SK-N-SH (cell line): Measurements from ENCODE around the gene IGSF23. TPM values are rescaled to one million over a fixed set of nuclear protein-coding genes. Genes with fewer than 3 reads are reported as not detected.

ENCODE experiments used
- CTCF ChIA-PET: fragments of 300-600, 350-600 bp; formaldehyde crosslinking; extraction: SDS; loops from one replicate; lab custom pipeline; 2021; lab: Yijun Ruan, JAX
- POLR2A ChIA-PET: fragments of 350-600 bp; sonication (Branson Sonifier 250); formaldehyde crosslinking; extraction: SDS; loops from one replicate; lab custom pipeline; 2020; ENCODE audit warnings: antibody characterized with exemption, inconsistent platforms; lab: Yijun Ruan, JAX
- DNase-seq: peaks from one replicate; pipeline ENCODE4 v3.0.0; 2012
- H2AFZ ChIP-seq: fragments of 200-600 bp; sonication (generic); 2 replicates; pipeline ENCODE4 v1.8.1; 2016; ENCODE audit warnings: antibody characterized with exemption, mild to moderate bottlenecking, low read depth
- H3F3A ChIP-seq: fragments of 200-600 bp; sonication (generic); replicated peaks from 2 replicates; pipeline ENCODE3; 2016; ENCODE audit warnings: antibody characterized with exemption, mild to moderate bottlenecking; ENCODE audit not compliant: insufficient read depth
- H3K27ac ChIP-seq, 2 experiments: fragments of 200-500 bp in 1 of 2; fragments of 200-600 bp in 1 of 2; sonication (Bioruptor generic) in 1 of 2; sonication (generic), shearing (Covaris generic) in 1 of 2; 2 replicates each; pipeline versions ENCODE4 v1.5.1 to v1.6.1; 2014 to 2016; ENCODE audit warnings: low read depth in 2 of 2, inconsistent platforms in 1 of 2, low read length in 1 of 2, mild to moderate bottlenecking in 1 of 2, mixed read lengths in 1 of 2
- H3K27me3 ChIP-seq: fragments of 200-600 bp; sonication (generic), shearing (Covaris generic); 2 replicates; pipeline ENCODE4 v1.6.1; 2016; ENCODE audit warnings: mixed run types; ENCODE audit not compliant: insufficient read depth
- H3K36me3 ChIP-seq, 2 experiments: fragments of 200-500 bp in 1 of 2; fragments of 200-600 bp in 1 of 2; sonication (Bioruptor generic) in 1 of 2; sonication (generic) in 1 of 2; replicated peaks in 1 of 2; 2 replicates each; pipeline versions ENCODE3 to v1.5.1; 2014 to 2016; ENCODE audit warnings: low read length in 1 of 2, mild to moderate bottlenecking in 1 of 2; ENCODE audit not compliant: insufficient read depth in 2 of 2, control insufficient read depth in 1 of 2
- H3K4me1 ChIP-seq, 2 experiments: fragments of 200-500 bp in 1 of 2; fragments of 200-600 bp in 1 of 2; sonication (Bioruptor generic) in 1 of 2; sonication (generic), shearing (Covaris generic) in 1 of 2; 2 replicates each; pipeline versions ENCODE4 v1.5.1 to v1.6.1; 2014 to 2016; ENCODE audit warnings: low read depth in 1 of 2, low read length in 1 of 2, mixed run types in 1 of 2; ENCODE audit not compliant: insufficient read depth in 2 of 2, control insufficient read depth in 1 of 2
- H3K4me2 ChIP-seq: fragments of 200-600 bp; sonication (generic), shearing (Covaris generic); 2 replicates; pipeline ENCODE4 v1.6.1; 2017; ENCODE audit warnings: mixed run types
- H3K4me3 ChIP-seq, 2 experiments: fragments of 200-500 bp in 1 of 2; fragments of 200-600 bp in 1 of 2; sonication (Bioruptor generic) in 1 of 2; sonication (generic), shearing (Covaris generic) in 1 of 2; 2 replicates each; pipeline versions ENCODE4 v1.5.1 to v1.8.1; 2014 to 2016; ENCODE audit warnings: low read depth in 2 of 2, inconsistent platforms in 1 of 2, low read length in 1 of 2, mild to moderate bottlenecking in 1 of 2, mixed read lengths in 1 of 2, moderate library complexity in 1 of 2
- H3K79me2 ChIP-seq: fragments of 200-600 bp; sonication (generic); 2 replicates; pipeline ENCODE4 v1.8.1; 2017; ENCODE audit warnings: mild to moderate bottlenecking; ENCODE audit not compliant: insufficient read depth
- H3K9ac ChIP-seq: fragments of 200-600 bp; sonication (generic); 2 replicates; pipeline ENCODE4 v1.6.1; 2017; ENCODE audit warnings: mixed run types
- H3K9me2 ChIP-seq: fragments of 200-600 bp; sonication (generic); 2 replicates; pipeline ENCODE4 v1.6.1; 2017; ENCODE audit warnings: mixed run types
- H3K9me3 ChIP-seq: fragments of 200-600 bp; sonication (generic); 2 replicates; pipeline ENCODE4 v1.6.1; 2017; ENCODE audit warnings: mixed run types, mild to moderate bottlenecking, moderate library complexity
- H4K20me1 ChIP-seq: fragments of 200-600 bp; sonication (generic); 2 replicates; pipeline ENCODE4 v1.6.1; 2017; ENCODE audit warnings: mild to moderate bottlenecking, mixed run types; ENCODE audit not compliant: insufficient read depth
- CHD2 ChIP-seq: fragments of 150-350 bp; IDR thresholded peaks from 2 replicates; pipeline ENCODE4 v1.6.1; 2018; ENCODE audit warnings: low read length; ENCODE audit not compliant: partially characterized antibody
- FOSL2 ChIP-seq: IDR thresholded peaks from 2 replicates; pipeline ENCODE4 v1.4.0; 2012; ENCODE audit warnings: low read depth, mild to moderate bottlenecking, moderate library complexity, borderline replicate concordance
- FOXJ3 ChIP-seq: sonication (generic); formaldehyde crosslinking; IDR thresholded peaks from 2 replicates; pipeline ENCODE4 v1.5.1; 2020; ENCODE audit warnings: mild to moderate bottlenecking, missing genetic modification reagents
- JUND ChIP-seq: IDR thresholded peaks from 2 replicates; pipeline ENCODE4 v1.4.0; 2012
- MAX ChIP-seq: IDR thresholded peaks from 2 replicates; pipeline ENCODE4 v1.4.0; 2012; ENCODE audit warnings: low read depth
- MEF2A ChIP-seq: IDR thresholded peaks from 2 replicates; pipeline ENCODE4 v1.4.0; 2012; ENCODE audit warnings: low read depth, borderline replicate concordance
- MXI1 ChIP-seq: IDR thresholded peaks from 2 replicates; pipeline ENCODE4 v1.6.1; 2012; ENCODE audit warnings: mild to moderate bottlenecking, low read depth, low read length, improper control_type of control experiment
- PBX3 ChIP-seq: IDR thresholded peaks from 2 replicates; pipeline ENCODE4; 2012
- POLR2AphosphoS5 ChIP-seq: IDR thresholded peaks from 2 replicates; pipeline ENCODE4 v1.6.1; 2012; ENCODE audit warnings: low read depth, low read length
- RCOR1 ChIP-seq: fragments of 150-350 bp; IDR thresholded peaks from 2 replicates; pipeline ENCODE4 v1.6.1; 2017; ENCODE audit warnings: antibody characterized with exemption, low read length
- REST ChIP-seq: IDR thresholded peaks from 2 replicates; pipeline ENCODE4 v1.6.1; 2012; ENCODE audit warnings: mild to moderate bottlenecking, low read depth, low read length, moderate library complexity
- RXRA ChIP-seq: IDR thresholded peaks from 2 replicates; pipeline ENCODE4 v1.4.0; 2012; ENCODE audit warnings: low read depth, mild to moderate bottlenecking, borderline replicate concordance
- SIN3A ChIP-seq: IDR thresholded peaks from 2 replicates; pipeline ENCODE4 v1.6.1; 2012; ENCODE audit warnings: low read depth, mild to moderate bottlenecking, low read length, moderate library complexity, borderline replicate concordance
- USF1 ChIP-seq: IDR thresholded peaks from 2 replicates; pipeline ENCODE4 v1.4.0; 2012; ENCODE audit warnings: low read depth, borderline replicate concordance
- USF2 ChIP-seq: fragments of 150-350 bp; IDR thresholded peaks from 2 replicates; pipeline ENCODE4 v1.6.1; 2017; ENCODE audit warnings: antibody characterized with exemption, low read length, low read depth, borderline replicate concordance
- ZBTB33 ChIP-seq: IDR thresholded peaks from 2 replicates; pipeline ENCODE4 v1.4.0; 2012; ENCODE audit warnings: low read depth, borderline replicate concordance
- WGBS: methylation state at CpG from one replicate; pipeline ENCODE4 v1.1.6; 2017; ENCODE audit warnings: low lambda C conversion rate; 5-methylcytosine and 5-hydroxymethylcytosine counted together
- polyA plus RNA-seq, 3 experiments: library from polyadenylated mRNA; depleted of rRNA; stranded (reverse); fragments of >200 nt; gene quantifications; 2 replicates each; pipeline ENCODE4 v1.2.3, GENCODE V29; 2012
- TF ChIP-seq, protein P1 (sequence below): fragments of 150-350 bp; IDR thresholded peaks from 2 replicates; pipeline ENCODE4 v1.6.1; 2016; ENCODE audit warnings: mild to moderate bottlenecking, low read depth, low read length
- TF ChIP-seq, protein P2 (sequence below): fragments of 200-600 bp; sonication (generic); IDR thresholded peaks from 2 replicates; pipeline ENCODE4 v1.6.1; 2017; ENCODE audit warnings: antibody characterized with exemption, mild to moderate bottlenecking, moderate library complexity

IGSF23 gene
- polyA plus RNA-seq, 1 of the 3 experiments (the other 2 are of a cell fraction): 0.08 TPM

DNA sequence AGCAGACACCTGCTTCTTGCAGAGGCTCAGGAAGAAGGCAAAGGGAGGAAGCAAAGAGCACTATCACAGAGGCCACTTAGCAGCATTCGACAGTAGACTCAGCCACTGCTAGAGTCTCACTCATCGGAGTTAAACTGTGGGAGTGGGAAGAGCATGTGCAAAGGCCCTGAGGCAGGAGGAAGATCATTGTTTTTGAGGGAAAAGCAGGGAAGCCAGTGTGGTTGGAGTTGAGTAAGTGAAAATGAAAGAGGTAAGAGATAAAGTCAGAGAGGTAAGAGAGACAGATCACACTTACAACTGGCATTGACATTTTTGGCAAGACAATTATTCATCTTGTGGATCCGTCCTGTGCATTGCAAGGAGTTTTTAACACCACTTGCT, 42.8 kb upstream of the IGSF23 start:
- ChIA-PET CTCF (interaction anchor here (0.5 to 3.3 kb wide), 65 partner anchors 9 to 570 kb away, joined by 3 to 148 read pairs (median 5); partner anchors contain the start of genes CEACAM19 and CEACAM20), POLR2A (interaction anchor here (0.8 kb wide), 1 partner anchor 86 kb away, joined by 3 read pairs; no protein-coding TSS in a partner anchor)
- DNase-seq: no peak
- no peaks in the 10 kb centered on the region for H3K4me1 ChIP-seq
- H3K4me3 ChIP-seq: peak overlapping the region in 1 of 2 experiments; percentile 34; a peak in 1 of 4 replicates
- H4K20me1 ChIP-seq: no peaks in the 10 kb centered on the region
- H3K79me2 ChIP-seq: no peaks in the 10 kb centered on the region
- H3K9me3 ChIP-seq: no peaks in the 10 kb centered on the region
- no peaks in the 10 kb centered on the region for H3F3A ChIP-seq
- no peak overlapping the region for H3K27ac ChIP-seq
- no peak overlapping the region for H2AFZ ChIP-seq
- no peak overlapping the region for H3K4me2 ChIP-seq
- no peak overlapping the region for H3K9ac ChIP-seq
- H3K36me3 ChIP-seq: no peaks in the 10 kb centered on the region
- TF ChIP-seq RXRA: no peak
- no peak for TF ChIP-seq FOXJ3 (CRISPR knock-in tag)
- no peak for TF ChIP-seq USF2
- no peak for TF ChIP-seq POLR2AphosphoS5
- TF ChIP-seq, protein P1, sequence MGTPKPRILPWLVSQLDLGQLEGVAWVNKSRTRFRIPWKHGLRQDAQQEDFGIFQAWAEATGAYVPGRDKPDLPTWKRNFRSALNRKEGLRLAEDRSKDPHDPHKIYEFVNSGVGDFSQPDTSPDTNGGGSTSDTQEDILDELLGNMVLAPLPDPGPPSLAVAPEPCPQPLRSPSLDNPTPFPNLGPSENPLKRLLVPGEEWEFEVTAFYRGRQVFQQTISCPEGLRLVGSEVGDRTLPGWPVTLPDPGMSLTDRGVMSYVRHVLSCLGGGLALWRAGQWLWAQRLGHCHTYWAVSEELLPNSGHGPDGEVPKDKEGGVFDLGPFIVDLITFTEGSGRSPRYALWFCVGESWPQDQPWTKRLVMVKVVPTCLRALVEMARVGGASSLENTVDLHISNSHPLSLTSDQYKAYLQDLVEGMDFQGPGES: no peak
- no peak for TF ChIP-seq MEF2A
- TF ChIP-seq ZBTB33: no peak
- no peak for TF ChIP-seq FOSL2
- no peak for TF ChIP-seq RCOR1
- no peak for TF ChIP-seq USF1
- no peak for TF ChIP-seq MXI1
- TF ChIP-seq, protein P2, sequence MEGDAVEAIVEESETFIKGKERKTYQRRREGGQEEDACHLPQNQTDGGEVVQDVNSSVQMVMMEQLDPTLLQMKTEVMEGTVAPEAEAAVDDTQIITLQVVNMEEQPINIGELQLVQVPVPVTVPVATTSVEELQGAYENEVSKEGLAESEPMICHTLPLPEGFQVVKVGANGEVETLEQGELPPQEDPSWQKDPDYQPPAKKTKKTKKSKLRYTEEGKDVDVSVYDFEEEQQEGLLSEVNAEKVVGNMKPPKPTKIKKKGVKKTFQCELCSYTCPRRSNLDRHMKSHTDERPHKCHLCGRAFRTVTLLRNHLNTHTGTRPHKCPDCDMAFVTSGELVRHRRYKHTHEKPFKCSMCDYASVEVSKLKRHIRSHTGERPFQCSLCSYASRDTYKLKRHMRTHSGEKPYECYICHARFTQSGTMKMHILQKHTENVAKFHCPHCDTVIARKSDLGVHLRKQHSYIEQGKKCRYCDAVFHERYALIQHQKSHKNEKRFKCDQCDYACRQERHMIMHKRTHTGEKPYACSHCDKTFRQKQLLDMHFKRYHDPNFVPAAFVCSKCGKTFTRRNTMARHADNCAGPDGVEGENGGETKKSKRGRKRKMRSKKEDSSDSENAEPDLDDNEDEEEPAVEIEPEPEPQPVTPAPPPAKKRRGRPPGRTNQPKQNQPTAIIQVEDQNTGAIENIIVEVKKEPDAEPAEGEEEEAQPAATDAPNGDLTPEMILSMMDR: no peak
- no peak for TF ChIP-seq REST
- TF ChIP-seq MAX: no peak
- no peak for TF ChIP-seq CHD2
- no peak for TF ChIP-seq PBX3
- no peak for TF ChIP-seq SIN3A
- no peak for TF ChIP-seq JUND
- H3K9me2 ChIP-seq: no peaks in the 10 kb centered on the region
- H3K27me3 ChIP-seq: peaks cover 36% of the 10 kb centered on the region; the same call in 1 of the 2 replicates
- WGBS: 4% methylated on average over 3 of the region's 3 CpGs
